ENCODE results near the gene KIFAP3. TPM values are rescaled to one million over a fixed set of nuclear protein-coding genes. Genes with fewer than 3 reads are reported as not detected.

Gene KIFAP3
- total RNA-seq, 1 experiment from 2014 or later: 14.5 TPM

GRCh38 chr1:169995993-169996392 is 78.5 kb downstream of the KIFAP3 start:
- Histone ChIP-seq H3K9me3 (replicated peaks) (no peaks in the 10 kb centered on the region), H3K4me1 (replicated peaks) (no peaks in the 10 kb centered on the region; the same call in 1 of the 2 replicates), H3K27me3 (replicated peaks) (no peaks in the 10 kb centered on the region), H3K4me3 (no peak overlapping the region), H3K36me3 (no peaks in the 10 kb centered on the region), H3K27ac (no peak overlapping the region)
- DNase-seq (ENCODE audit: low read depth in 1 of 2, low spot score in 2 of 2): no peak

- H3K9me3 ChIP-seq (replicated peaks): no peaks in the 10 kb centered on the region
- DNase-seq (ENCODE audit: low read depth in 1 of 2, low spot score in 2 of 2): no peak
- H3K36me3 ChIP-seq: no peaks in the 10 kb centered on the region
- no peaks in the 10 kb centered on the region for H3K4me1 ChIP-seq (replicated peaks)
- no peak overlapping the region for H3K4me3 ChIP-seq
- H3K27me3 ChIP-seq (replicated peaks): no peaks in the 10 kb centered on the region
- H3K27ac ChIP-seq: no peak overlapping the region
Measured at GRCh38 chr1:169989246-169989645, 85.2 kb downstream of the KIFAP3 start.

GRCh38 chr1:169985757-169986156 is 88.7 kb downstream of the KIFAP3 start:
- no peaks in the 10 kb centered on the region for H3K4me1 ChIP-seq (replicated peaks)
- no peaks in the 10 kb centered on the region for H3K36me3 ChIP-seq
- DNase-seq (ENCODE audit: low read depth in 1 of 2, low spot score in 2 of 2): no peak
- H3K27ac ChIP-seq: no peak overlapping the region
- H3K9me3 ChIP-seq (replicated peaks): no peaks in the 10 kb centered on the region
- H3K4me3 ChIP-seq: no peak overlapping the region
- H3K27me3 ChIP-seq (replicated peaks): no peaks in the 10 kb centered on the region

- Histone ChIP-seq H3K27me3 (replicated peaks) (no peaks in the 10 kb centered on the region), H3K36me3 (no peaks in the 10 kb centered on the region), H3K4me1 (replicated peaks) (no peaks in the 10 kb centered on the region), H3K4me3 (no peak overlapping the region), H3K9me3 (replicated peaks) (no peaks in the 10 kb centered on the region), H3K27ac (no peak overlapping the region)
- DNase-seq (ENCODE audit: low read depth in 1 of 2, low spot score in 2 of 2): no peak
Measured at GRCh38 chr1:169974067-169974466, 100.4 kb downstream of the KIFAP3 start.

- H3K4me1 ChIP-seq (replicated peaks): no peaks in the 10 kb centered on the region
- no peaks in the 10 kb centered on the region for H3K9me3 ChIP-seq (replicated peaks)
- no peak overlapping the region for H3K27ac ChIP-seq
- no peaks in the 10 kb centered on the region for H3K36me3 ChIP-seq
- no peak overlapping the region for H3K4me3 ChIP-seq
- H3K27me3 ChIP-seq (replicated peaks): no peaks in the 10 kb centered on the region
- DNase-seq (ENCODE audit: low read depth in 1 of 2, low spot score in 2 of 2): no peak
Measured at GRCh38 chr1:169970114-169970513, 104.4 kb downstream of the KIFAP3 start.

GRCh38 chr1:169968174-169968573 is 106.3 kb downstream of the KIFAP3 start:
- no peak for DNase-seq (ENCODE audit: low read depth in 1 of 2, low spot score in 2 of 2)
- H3K27ac ChIP-seq: no peak overlapping the region

GRCh38 chr1:169964206-169964605 is 110.3 kb downstream of the KIFAP3 start:
- no peaks in the 10 kb centered on the region for H3K9me3 ChIP-seq (replicated peaks)
- no peaks in the 10 kb centered on the region for H3K27me3 ChIP-seq (replicated peaks)
- no peak for DNase-seq (ENCODE audit: low read depth in 1 of 2, low spot score in 2 of 2)
- H3K4me1 ChIP-seq (replicated peaks): no peaks in the 10 kb centered on the region
- H3K27ac ChIP-seq: no peak overlapping the region
- no peaks in the 10 kb centered on the region for H3K36me3 ChIP-seq
- H3K4me3 ChIP-seq: no peak overlapping the region

More at GRCh38 chr1:169968174-169968573, 106.3 kb downstream of the KIFAP3 start:
- no peaks in the 10 kb centered on the region for H3K4me1 ChIP-seq (replicated peaks)
- H3K36me3 ChIP-seq: no peaks in the 10 kb centered on the region
- no peaks in the 10 kb centered on the region for H3K9me3 ChIP-seq (replicated peaks)
- H3K27me3 ChIP-seq (replicated peaks): no peaks in the 10 kb centered on the region
- no peak overlapping the region for H3K4me3 ChIP-seq

- no peak for DNase-seq (ENCODE audit: low read depth in 1 of 2, low spot score in 2 of 2)
- H3K4me3 ChIP-seq: no peak overlapping the region
- H3K27me3 ChIP-seq (replicated peaks): no peaks in the 10 kb centered on the region
- H3K4me1 ChIP-seq (replicated peaks): no peaks in the 10 kb centered on the region
- no peaks in the 10 kb centered on the region for H3K9me3 ChIP-seq (replicated peaks)
- no peak overlapping the region for H3K27ac ChIP-seq
- H3K36me3 ChIP-seq: no peaks in the 10 kb centered on the region
Measured at GRCh38 chr1:169959686-169960085, 114.8 kb downstream of the KIFAP3 start.

GRCh38 chr1:169958987-169959386 is 115.5 kb downstream of the KIFAP3 start:
- no peaks in the 10 kb centered on the region for H3K36me3 ChIP-seq
- DNase-seq (ENCODE audit: low read depth in 1 of 2, low spot score in 2 of 2): no peak
- H3K4me3 ChIP-seq: no peak overlapping the region
- no peak overlapping the region for H3K27ac ChIP-seq
- no peaks in the 10 kb centered on the region for H3K4me1 ChIP-seq (replicated peaks)
- no peaks in the 10 kb centered on the region for H3K9me3 ChIP-seq (replicated peaks)
- H3K27me3 ChIP-seq (replicated peaks): no peaks in the 10 kb centered on the region

GRCh38 chr1:169957884-169958283 is 116.6 kb downstream of the KIFAP3 start:
- Histone ChIP-seq H3K27ac (no peak overlapping the region), H3K27me3 (replicated peaks) (no peaks in the 10 kb centered on the region), H3K36me3 (no peaks in the 10 kb centered on the region), H3K4me1 (replicated peaks) (no peaks in the 10 kb centered on the region), H3K9me3 (replicated peaks) (no peaks in the 10 kb centered on the region), H3K4me3 (no peak overlapping the region)
- DNase-seq (ENCODE audit: low read depth in 1 of 2, low spot score in 2 of 2): no peak

- no peaks in the 10 kb centered on the region for H3K27me3 ChIP-seq (replicated peaks)
- DNase-seq (ENCODE audit: low read depth in 1 of 2, low spot score in 2 of 2): no peak
- H3K27ac ChIP-seq: no peak overlapping the region
- H3K4me1 ChIP-seq (replicated peaks): no peaks in the 10 kb centered on the region
- no peaks in the 10 kb centered on the region for H3K36me3 ChIP-seq
- no peak overlapping the region for H3K4me3 ChIP-seq
- no peaks in the 10 kb centered on the region for H3K9me3 ChIP-seq (replicated peaks)
Measured at GRCh38 chr1:169951108-169951507, 123.4 kb downstream of the KIFAP3 start.

GRCh38 chr1:169949139-169949538 is 125.4 kb downstream of the KIFAP3 start:
- no peak overlapping the region for H3K4me3 ChIP-seq
- DNase-seq (ENCODE audit: low read depth in 1 of 2, low spot score in 2 of 2): no peak
- H3K9me3 ChIP-seq (replicated peaks): no peaks in the 10 kb centered on the region
- H3K4me1 ChIP-seq (replicated peaks): no peaks in the 10 kb centered on the region
- no peaks in the 10 kb centered on the region for H3K36me3 ChIP-seq
- no peaks in the 10 kb centered on the region for H3K27me3 ChIP-seq (replicated peaks)
- no peak overlapping the region for H3K27ac ChIP-seq

GRCh38 chr1:169946206-169946605 is 128.3 kb downstream of the KIFAP3 start:
- Histone ChIP-seq H3K4me3 (no peak overlapping the region), H3K36me3 (no peaks in the 10 kb centered on the region), H3K27me3 (replicated peaks) (no peaks in the 10 kb centered on the region), H3K4me1 (replicated peaks) (peaks cover 5% of the 10 kb centered on the region), H3K27ac (no peak overlapping the region), H3K9me3 (replicated peaks) (no peaks in the 10 kb centered on the region)
- no peak for DNase-seq (ENCODE audit: low read depth in 1 of 2, low spot score in 2 of 2)

GRCh38 chr1:169945181-169945580 is 129.3 kb downstream of the KIFAP3 start:
- Histone ChIP-seq H3K4me1 (replicated peaks) (peaks cover 5% of the 10 kb centered on the region), H3K27me3 (replicated peaks) (no peaks in the 10 kb centered on the region), H3K36me3 (no peaks in the 10 kb centered on the region), H3K27ac (no peak overlapping the region), H3K9me3 (replicated peaks) (no peaks in the 10 kb centered on the region), H3K4me3 (no peak overlapping the region)
- no peak for DNase-seq (ENCODE audit: low read depth in 1 of 2, low spot score in 2 of 2)

GRCh38 chr1:169944621-169945020 is 129.9 kb downstream of the KIFAP3 start:
- Histone ChIP-seq H3K4me3 (no peak overlapping the region), H3K4me1 (replicated peaks) (peaks cover 5% of the 10 kb centered on the region), H3K27me3 (replicated peaks) (no peaks in the 10 kb centered on the region), H3K9me3 (replicated peaks) (no peaks in the 10 kb centered on the region), H3K36me3 (no peaks in the 10 kb centered on the region), H3K27ac (no peak overlapping the region)
- DNase-seq (ENCODE audit: low read depth in 1 of 2, low spot score in 2 of 2): no peak
